ENCODE results near the gene HLF. TPM values are rescaled to one million over a fixed set of nuclear protein-coding genes. Genes with fewer than 3 reads are reported as not detected.
A peak's percentile ranks its signal among the peaks of the same experiment; 100 is the strongest.

The HLF gene
- total and polyA plus RNA-seq, 2 donors (not counting 3 experiments of a cell fraction or from before 2014, with no cell fraction given), result not detected

- Histone ChIP-seq H3K27ac (ENCODE audit: insufficient read depth, low read depth, low read length) (no peak overlapping the region), H2AFZ (ENCODE audit: low read depth, low read length) (peak overlapping the region; percentile 96), H4K20me1 (replicated peaks; ENCODE audit: control insufficient read depth, extremely low read depth, insufficient read depth, low read length) (no peaks in the 10 kb centered on the region), H3K79me2 (ENCODE audit: control insufficient read depth, insufficient read depth, low read length) (no peaks in the 10 kb centered on the region), H3K36me3 (ENCODE audit: control insufficient read depth in 2 of 2, extremely low read depth in 1 of 2, insufficient read depth in 2 of 2, low read length in 2 of 2) (no peaks in the 10 kb centered on the region), H3K9ac (replicated peaks; ENCODE audit: extremely low read depth, insufficient read depth, low read length) (no peak overlapping the region), H3K27me3 (ENCODE audit: control insufficient read depth in 2 of 2, insufficient read depth in 2 of 2, low read length in 2 of 2) (peaks cover 0 to 11% of the 10 kb centered on the region in 2 experiments), H3K4me1 (ENCODE audit: control insufficient read depth, extremely low read depth, insufficient read depth, low read length) (peaks cover 3% of the 10 kb centered on the region), H3K9me3 (replicated peaks; ENCODE audit: control insufficient read depth, insufficient read depth, low read length) (no peaks in the 10 kb centered on the region), H3K4me3 (replicated peaks in 1 of 3; ENCODE audit: insufficient read depth in 1 of 3, low read depth in 1 of 3, low read length in 3 of 3) (peak overlapping the region; percentile 40 to 57 (median 57)), H3K4me2 (ENCODE audit: insufficient read depth, low read length) (peak overlapping the region; percentile 94), H3K9me1 (replicated peaks; ENCODE audit: control insufficient read depth, extremely low read depth, insufficient read depth, low read length) (no peaks in the 10 kb centered on the region)
- ChIA-PET CTCF (interaction anchor here (0.6 to 1.7 kb wide), 9 partner anchors 8 to 246 kb away, joined by 3 to 6 read pairs (median 3); no protein-coding TSS in a partner anchor), POLR2A (no interaction called here)
- no TSS peak for BruUV-seq (replicated peaks)
- dilution Hi-C loops (cut with MboI; ENCODE audit: extremely low pct_ligation_motif_present, low sequenced_read_pairs) (no loop called here), intact Hi-C loops (cut with micrococcal nuclease) (loop anchor here (1.0 to 2.0 kb wide), 3 partner anchors 26 to 184 kb away; partner anchors contain the start of gene HLF)
- DNase-seq (ENCODE audit: low read depth, low spot score) (peak; percentile 83), FAIRE-seq (peak; percentile 82)
- TF ChIP-seq POLR2A (IDR thresholded peaks at IDR 0.05; ENCODE audit: low read depth, low read length) (no peak), MYC (IDR thresholded peaks at IDR 0.05; ENCODE audit: low read depth, low read length) (no peak), CTCF (IDR thresholded peaks at IDR 0.05; ENCODE audit: extremely low read depth in 1 of 2, insufficient read depth in 1 of 2, low read depth in 1 of 2, low read length in 2 of 2) (peak in 1 of 2 donors; percentile 0), POLR2AphosphoS5 (IDR thresholded peaks at IDR 0.05; ENCODE audit: insufficient read depth, low read depth, low read length) (peak; percentile 30), GATA2 (IDR thresholded peaks at IDR 0.05; ENCODE audit: insufficient read depth, insufficient read length, low read depth, low read length) (no peak), EZH2 (IDR thresholded peaks at IDR 0.05; ENCODE audit: borderline replicate concordance, low read depth, low read length, severe bottlenecking) (peak; percentile 40), FOS (IDR thresholded peaks at IDR 0.05; ENCODE audit: borderline replicate concordance, insufficient read depth, low read length) (no peak), JUN (IDR thresholded peaks at IDR 0.05; ENCODE audit: borderline replicate concordance, insufficient read depth, insufficient read length, low read depth) (no peak)
- TF ChIP-seq, protein P1, sequence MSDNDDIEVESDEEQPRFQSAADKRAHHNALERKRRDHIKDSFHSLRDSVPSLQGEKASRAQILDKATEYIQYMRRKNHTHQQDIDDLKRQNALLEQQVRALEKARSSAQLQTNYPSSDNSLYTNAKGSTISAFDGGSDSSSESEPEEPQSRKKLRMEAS (IDR thresholded peaks at IDR 0.05; ENCODE audit: insufficient read depth, insufficient read length), result peak; percentile 92
Measured at GRCh38 chr17:55238179-55238930, 26.4 kb upstream of the HLF start.

Measured in endothelial cell of umbilical vein (primary cell).